ENCODE data around the gene NOC2L. TPM values are rescaled to one million over a fixed set of nuclear protein-coding genes. Genes with fewer than 3 reads are reported as not detected.

NOC2L gene
- 50.6 and 52.7 TPM in 2 replicates for total RNA-seq

DNA sequence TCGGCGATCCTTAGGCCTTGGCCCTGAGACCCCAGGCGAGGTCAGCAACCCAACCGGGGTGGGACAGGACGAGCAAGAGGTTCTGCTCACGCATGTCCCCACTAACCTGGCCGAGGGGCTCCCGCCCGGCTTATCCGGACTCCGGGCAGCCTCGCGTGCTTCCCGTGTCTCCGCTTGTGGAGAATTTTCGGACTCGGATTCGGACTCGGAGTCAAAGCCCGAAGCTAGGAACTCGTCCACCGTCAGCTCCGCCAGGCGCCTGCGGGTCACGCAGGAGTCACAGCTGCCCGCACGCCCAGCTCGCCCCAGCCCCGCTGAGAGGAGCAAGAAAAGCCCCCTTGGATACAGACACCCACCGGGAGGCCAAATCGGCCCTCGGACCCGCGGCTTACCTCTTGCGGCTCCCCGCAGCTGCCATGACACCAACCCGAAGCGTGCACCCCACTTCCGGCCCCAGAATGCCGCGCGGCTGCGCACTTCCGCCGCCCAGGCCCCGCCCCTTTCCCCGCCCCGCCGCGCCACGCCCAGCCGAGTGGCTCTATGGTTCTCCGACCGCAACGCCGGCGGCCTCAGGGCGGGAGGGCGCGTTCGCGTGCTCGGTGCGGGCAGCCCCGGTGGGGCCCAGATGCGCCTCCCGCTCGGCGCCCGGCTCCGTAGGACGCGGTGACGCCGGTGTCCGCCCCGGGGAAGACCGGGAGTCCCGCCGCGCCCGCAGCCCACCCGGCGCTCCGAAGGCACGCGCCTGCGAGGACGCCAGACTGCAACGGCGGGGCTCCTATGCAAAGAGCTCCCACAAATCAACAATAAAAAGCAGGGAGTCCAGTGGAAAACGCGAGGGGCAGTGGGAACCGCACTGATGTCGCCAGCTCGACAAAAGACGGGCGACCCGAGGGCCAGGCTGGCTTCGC lies at the start of gene NOC2L:
Gene NOC2L (minus strand): TSS at position 434 of the 908 bp plus-strand sequence. CDS start 16 bp downstream, at position 418.

DNA sequence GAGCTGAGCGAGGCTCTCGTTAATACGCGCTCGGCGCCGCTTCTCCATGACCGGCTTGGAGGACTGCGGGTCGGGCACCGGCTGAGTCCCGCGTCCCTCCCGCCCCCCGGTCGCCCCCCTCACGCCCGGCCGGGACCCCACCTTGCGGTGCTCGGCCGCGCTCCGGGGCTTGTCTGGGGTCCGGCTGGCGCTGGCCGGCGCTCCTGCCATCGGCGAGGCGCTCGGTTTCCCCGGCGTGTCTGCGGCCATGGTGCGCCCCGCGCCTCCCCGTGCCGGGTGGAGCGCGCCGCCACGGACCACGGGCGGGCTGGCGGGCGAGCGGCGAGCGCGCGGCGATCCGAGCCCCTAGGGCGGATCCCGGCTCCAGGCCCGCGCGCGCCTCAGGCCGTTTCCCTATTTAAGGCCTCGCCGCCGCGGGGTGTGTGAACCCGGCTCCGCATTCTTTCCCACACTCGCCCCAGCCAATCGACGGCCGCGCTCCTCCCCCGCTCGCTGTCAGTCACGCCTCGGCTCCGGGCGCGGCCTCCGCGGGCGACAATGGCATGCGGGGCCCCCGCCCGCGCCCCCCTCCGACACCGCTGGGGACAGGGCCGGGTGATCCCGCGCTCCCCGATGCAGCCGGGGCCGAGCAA lies 40.8 kb upstream of the NOC2L start, which contains the start of gene HES4:
Gene HES4 (minus strand): TSS at position 373 of the 632 bp plus-strand sequence. CDS start 124 bp downstream, at position 249.

GRCh38 chr1:981955-982558 lies 23.0 kb upstream of the NOC2L start, which contains the start of gene PERM1:
Gene PERM1, minus strand, starts transcription at chr1:982093. Its CDS starts 1,064 bp downstream, at chr1:981029.

GRCh38 chr1:966135-966703 lies 7.2 kb upstream of the NOC2L start, which contains the start of gene PLEKHN1:
Gene PLEKHN1, plus strand, starts transcription at chr1:966482. Its CDS starts 50 bp downstream, at chr1:966532.

GRCh38 chr1:960363-961131 lies 1.5 kb upstream of the NOC2L start, which contains the start of gene KLHL17:
Gene KLHL17, plus strand, starts transcription at chr1:960584. Its CDS starts 110 bp downstream, at chr1:960694.

GRCh38 chr1:923131-923990 lies 35.7 kb downstream of the NOC2L start, which contains the start of gene SAMD11:
Gene SAMD11, plus strand, starts transcription at chr1:923923. Its CDS starts 509 bp downstream, at chr1:924432.

Small RNA genes lying within 50 kb of the gene (small RNA-seq; reads per million reads assigned to genes)
- gene AL645608.3, result not detected
- not detected for gene AL645608.4

Other genes with a start within 250 kb of the NOC2L start
- gene SAMD11, start 35.3 kb downstream of the NOC2L start, total RNA-seq, result 1.1 and 1.8 TPM in 2 replicates
- gene KLHL17, start 1.3 kb upstream of the NOC2L start, total RNA-seq, result 6.3 and 7.3 TPM in 2 replicates
- gene PLEKHN1, start 7.2 kb upstream of the NOC2L start, total RNA-seq, result 0.49 and 0.65 TPM in 2 replicates
- not detected in 2 replicates for gene PERM1, start 22.8 kb upstream of the NOC2L start, total RNA-seq
- gene HES4, start 40.8 kb upstream of the NOC2L start, total RNA-seq, result 0.49 and 1.3 TPM in 2 replicates
- gene ISG15, start 54.2 kb upstream of the NOC2L start, total RNA-seq, result 97.5 and 108 TPM in 2 replicates
- 35.6 and 51.6 TPM in 2 replicates for gene AGRN, start 60.9 kb upstream of the NOC2L start, total RNA-seq
- not detected in 2 replicates for gene RNF223, start 115.0 kb upstream of the NOC2L start, total RNA-seq
- gene C1orf159, start 156.8 kb upstream of the NOC2L start, total RNA-seq, result 9.2 and 12.3 TPM in 2 replicates
- gene TTLL10, start 214.6 kb upstream of the NOC2L start, total RNA-seq, result not detected in 2 replicates
- gene TNFRSF18, start 247.3 kb upstream of the NOC2L start, total RNA-seq, result 0.16 TPM in 1 of 2 replicates, not detected in the other

All from hair follicle dermal papilla cell (primary cell).